Calu3 (cell line): Measurements from ENCODE around the gene ZNF804B. TPM values are rescaled to one million over a fixed set of nuclear protein-coding genes. Genes with fewer than 3 reads are reported as not detected.

Experiments
- BruUV-seq: library from RNA; stranded (reverse); fragments of 400-500 nt; replicated peaks from 2 replicates; lab custom pipeline; 2021; lab: Mats Ljungman, UMichigan
- CTCF ChIA-PET: fragments of 300-600 bp; sonication (Branson Sonifier 250); formaldehyde crosslinking; loops from one replicate; lab custom pipeline; 2022; ENCODE audit warnings: antibody characterized with exemption; lab: Charles Lee
- DNase-seq: peaks from one replicate; pipeline ENCODE4 v3.0.0; 2022
- H3K27ac Mint-ChIP-seq: one replicate; pipeline ENCODE4 v1.8.0; 2022; ENCODE audit warnings: mixed read lengths; ENCODE audit not compliant: unreplicated experiment
- H3K27me3 Mint-ChIP-seq: one replicate; pipeline ENCODE4 v1.8.0; 2022; ENCODE audit warnings: mixed read lengths; ENCODE audit not compliant: unreplicated experiment
- H3K36me3 Mint-ChIP-seq: one replicate; pipeline ENCODE4 v1.8.0; 2022; ENCODE audit warnings: mild to moderate bottlenecking, moderate library complexity, mixed read lengths; ENCODE audit not compliant: insufficient read depth, unreplicated experiment
- H3K4me1 Mint-ChIP-seq: one replicate; pipeline ENCODE4 v1.8.0; 2022; ENCODE audit warnings: mild to moderate bottlenecking, low read depth, mixed read lengths; ENCODE audit not compliant: unreplicated experiment
- H3K4me3 Mint-ChIP-seq: one replicate; pipeline ENCODE4 v1.8.0; 2022; ENCODE audit warnings: mild to moderate bottlenecking, low read depth, moderate library complexity, mixed read lengths; ENCODE audit not compliant: unreplicated experiment
- H3K9me3 Mint-ChIP-seq: one replicate; pipeline ENCODE4 v1.8.0; 2022; ENCODE audit warnings: low read depth, mixed read lengths; ENCODE audit not compliant: unreplicated experiment
- intact Hi-C: fragments of 100-400 bp; cut with micrococcal nuclease; formaldehyde crosslinking; loops from one replicate; pipeline ENCODE4 v1.10.0; 2022; ENCODE audit not compliant: unreplicated experiment
- total RNA-seq: library from RNA; stranded (reverse); gene quantifications from 2 replicates; pipeline ENCODE4 v1.2.3, GENCODE V29; 2022
- TF ChIP-seq, protein P1 (sequence below): fragments of 200-600 bp; IDR thresholded peaks from one replicate; pipeline ENCODE4 v1.8.0; 2022; ENCODE audit warnings: antibody characterized with exemption; ENCODE audit not compliant: unreplicated experiment

ZNF804B gene
- total RNA-seq, 1 experiment from 2014 or later = not detected

DNA sequence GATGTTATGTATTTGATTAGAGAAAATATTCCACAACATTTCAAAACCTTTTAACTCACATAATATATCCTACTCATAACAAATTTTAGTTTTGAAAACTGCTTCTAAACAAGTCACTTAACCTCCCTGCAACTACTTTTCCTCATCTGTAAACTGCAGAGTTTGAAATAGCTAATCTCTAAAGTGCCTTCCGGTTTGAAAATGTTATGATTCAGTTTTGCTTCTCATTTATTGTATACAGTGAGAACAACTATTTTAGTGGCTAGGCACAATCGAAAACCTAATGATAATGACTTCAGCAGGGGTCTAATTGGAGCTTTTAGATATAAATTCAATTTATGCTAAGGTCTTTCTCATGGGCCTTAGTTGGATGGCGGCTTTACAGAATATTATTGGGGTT is 66.7 kb downstream of the ZNF804B start:
- CTCF ChIA-PET = interaction anchor here (0.7 kb wide), 1 partner anchor 617 kb away, joined by 3 read pairs; no protein-coding TSS in a partner anchor
- no peak overlapping the region for H3K4me3 Mint-ChIP-seq
- H3K27me3 Mint-ChIP-seq = no peaks in the 10 kb centered on the region
- intact Hi-C loops = no loop called here
- no peaks in the 10 kb centered on the region for H3K36me3 Mint-ChIP-seq
- TF ChIP-seq, protein P1, sequence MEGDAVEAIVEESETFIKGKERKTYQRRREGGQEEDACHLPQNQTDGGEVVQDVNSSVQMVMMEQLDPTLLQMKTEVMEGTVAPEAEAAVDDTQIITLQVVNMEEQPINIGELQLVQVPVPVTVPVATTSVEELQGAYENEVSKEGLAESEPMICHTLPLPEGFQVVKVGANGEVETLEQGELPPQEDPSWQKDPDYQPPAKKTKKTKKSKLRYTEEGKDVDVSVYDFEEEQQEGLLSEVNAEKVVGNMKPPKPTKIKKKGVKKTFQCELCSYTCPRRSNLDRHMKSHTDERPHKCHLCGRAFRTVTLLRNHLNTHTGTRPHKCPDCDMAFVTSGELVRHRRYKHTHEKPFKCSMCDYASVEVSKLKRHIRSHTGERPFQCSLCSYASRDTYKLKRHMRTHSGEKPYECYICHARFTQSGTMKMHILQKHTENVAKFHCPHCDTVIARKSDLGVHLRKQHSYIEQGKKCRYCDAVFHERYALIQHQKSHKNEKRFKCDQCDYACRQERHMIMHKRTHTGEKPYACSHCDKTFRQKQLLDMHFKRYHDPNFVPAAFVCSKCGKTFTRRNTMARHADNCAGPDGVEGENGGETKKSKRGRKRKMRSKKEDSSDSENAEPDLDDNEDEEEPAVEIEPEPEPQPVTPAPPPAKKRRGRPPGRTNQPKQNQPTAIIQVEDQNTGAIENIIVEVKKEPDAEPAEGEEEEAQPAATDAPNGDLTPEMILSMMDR = no peak
- peaks cover 4% of the 10 kb centered on the region for H3K9me3 Mint-ChIP-seq
- no TSS peak for BruUV-seq
- H3K4me1 Mint-ChIP-seq = no peaks in the 10 kb centered on the region
- H3K27ac Mint-ChIP-seq = no peak overlapping the region
- DNase-seq = no peak

DNA sequence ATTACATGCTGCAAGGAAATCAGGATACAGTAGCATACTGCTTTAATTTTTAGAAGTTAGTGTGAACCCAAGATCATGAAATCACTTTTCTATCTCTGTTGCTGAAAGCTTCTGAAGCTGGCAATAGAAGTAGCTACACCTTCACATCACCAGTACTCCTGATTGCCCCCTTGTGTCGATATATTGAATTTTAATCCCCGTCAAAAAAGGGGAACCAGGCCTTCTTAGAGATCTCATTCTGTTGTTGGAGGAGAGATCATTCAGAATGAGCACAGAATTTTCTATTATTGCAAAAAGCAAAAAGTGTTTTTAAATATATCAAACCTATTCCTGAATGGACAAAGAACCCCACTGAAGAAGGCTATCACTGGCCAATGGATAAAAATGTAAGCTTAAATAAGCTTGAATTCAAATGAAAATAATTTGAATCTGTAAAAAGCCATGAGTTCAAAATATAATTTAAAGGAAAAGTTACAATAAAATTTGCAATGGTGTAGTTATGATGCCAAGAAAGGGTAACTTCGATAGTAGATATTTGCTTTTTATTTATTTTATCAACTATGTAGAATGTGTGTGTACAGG is 75.7 kb downstream of the ZNF804B start:
- Mint-ChIP-seq H3K4me3 (no peak overlapping the region), H3K4me1 (no peaks in the 10 kb centered on the region), H3K36me3 (no peaks in the 10 kb centered on the region), H3K9me3 (no peaks in the 10 kb centered on the region), H3K27me3 (no peaks in the 10 kb centered on the region), H3K27ac (no peak overlapping the region)
- DNase-seq = peak; percentile 21
- BruUV-seq = no TSS peak
- CTCF ChIA-PET = interaction anchor here (1.1 to 2.5 kb wide), 2 partner anchors 289 to 592 kb away, joined by 4 to 17 read pairs; no protein-coding TSS in a partner anchor
- TF ChIP-seq, protein P1 = no peak
- intact Hi-C loops = loop anchor here (1.0 to 10.0 kb wide), 2 partner anchors 289 to 590 kb away; no protein-coding TSS in a partner anchor

DNA sequence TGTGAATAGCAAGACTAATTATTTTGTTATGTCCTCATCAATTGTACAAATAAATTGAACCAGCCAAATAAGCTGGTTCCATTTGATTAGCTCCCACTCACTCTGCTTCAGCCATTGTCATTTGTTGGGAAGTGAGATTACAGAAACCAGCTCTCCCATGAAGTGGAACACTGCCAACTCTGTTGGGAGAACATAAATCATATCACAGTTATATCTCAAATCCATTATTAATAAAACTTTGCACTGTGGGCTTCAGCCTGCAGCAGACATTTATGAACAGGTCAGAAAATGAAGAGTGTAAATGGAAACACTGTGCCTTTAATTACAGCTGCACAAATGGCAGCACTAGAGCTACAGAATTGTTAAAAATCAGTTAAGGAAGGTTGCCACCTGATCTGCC is 82.7 kb downstream of the ZNF804B start:
- Mint-ChIP-seq H3K27me3 (no peaks in the 10 kb centered on the region), H3K4me3 (no peak overlapping the region), H3K9me3 (no peaks in the 10 kb centered on the region), H3K4me1 (no peaks in the 10 kb centered on the region), H3K27ac (no peak overlapping the region), H3K36me3 (no peaks in the 10 kb centered on the region)
- intact Hi-C loops = no loop called here
- no TSS peak for BruUV-seq
- CTCF ChIA-PET = no interaction called here
- no peak for DNase-seq
- TF ChIP-seq, protein P1 = no peak

DNA sequence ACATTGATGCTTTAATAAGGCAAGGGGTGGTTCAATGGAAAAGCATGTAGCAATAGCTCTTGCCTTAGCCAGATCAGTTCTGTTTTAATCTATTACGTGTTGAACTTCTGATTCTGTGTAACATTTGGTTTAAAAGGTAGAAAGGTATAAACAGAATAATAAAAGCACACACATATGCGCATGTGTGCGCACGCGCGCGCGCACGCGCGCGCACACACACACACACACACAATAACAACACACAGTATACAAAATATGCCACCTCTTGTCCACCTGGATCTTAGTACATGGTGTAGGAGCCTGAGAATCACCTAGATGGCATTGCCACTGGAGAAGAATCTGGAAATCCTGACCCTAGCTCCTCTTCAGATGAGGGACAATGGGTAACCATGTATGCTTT is 85.6 kb downstream of the ZNF804B start:
- H3K4me1 Mint-ChIP-seq = no peaks in the 10 kb centered on the region
- H3K36me3 Mint-ChIP-seq = no peaks in the 10 kb centered on the region
- intact Hi-C loops = no loop called here
- no peak for DNase-seq
- no TSS peak for BruUV-seq
- H3K27me3 Mint-ChIP-seq = no peaks in the 10 kb centered on the region
- no peak overlapping the region for H3K27ac Mint-ChIP-seq
- no peak overlapping the region for H3K4me3 Mint-ChIP-seq
- TF ChIP-seq, protein P1 = no peak
- CTCF ChIA-PET = interaction anchor here (0.6 kb wide), 1 partner anchor 99 kb away, joined by 4 read pairs; no protein-coding TSS in a partner anchor
- H3K9me3 Mint-ChIP-seq = no peaks in the 10 kb centered on the region
